Activated T-helper 17 cell treated with anti-CD3 and anti-CD28 coated beads, Interleukin-2, amount 50 U/mL, for 72 hours (primary cell): ENCODE measurements around the gene RAVER2. TPM values are rescaled to one million over a fixed set of nuclear protein-coding genes. Genes with fewer than 3 reads are reported as not detected.
A peak's percentile ranks its signal among the peaks of the same experiment; 100 is the strongest.
"Not testable (repeated sequence)": the region's sequence is repeated elsewhere in the genome, so short reads cannot be mapped to it uniquely, and the experiment has no call there.

Experiments
- ATAC-seq: fragments of 150-1000 bp; cut with Tn5 transposase; replicated peaks from 2 replicates; pipeline ENCODE4 v1.10.0; 2021; ENCODE audit warnings: mild to moderate bottlenecking, moderate library complexity
- H3K27ac Mint-ChIP-seq: one replicate; pipeline ENCODE4 v1.8.0; 2022; ENCODE audit warnings: mixed read lengths
- H3K27me3 Mint-ChIP-seq: one replicate; pipeline ENCODE4 v1.8.0; 2022; ENCODE audit warnings: mixed read lengths
- H3K36me3 Mint-ChIP-seq: one replicate; pipeline ENCODE4 v1.8.0; 2022; ENCODE audit warnings: low read depth, mild to moderate bottlenecking, mixed read lengths
- H3K4me1 Mint-ChIP-seq: one replicate; pipeline ENCODE4 v1.8.0; 2022; ENCODE audit warnings: mixed read lengths
- H3K4me3 Mint-ChIP-seq: one replicate; pipeline ENCODE4 v1.8.0; 2022; ENCODE audit warnings: mild to moderate bottlenecking, mixed read lengths
- H3K9me3 Mint-ChIP-seq: one replicate; pipeline ENCODE4 v1.8.0; 2022; ENCODE audit warnings: mixed read lengths
- total RNA-seq, 2 donors: library from RNA; stranded (reverse); gene quantifications; one replicate each; pipeline ENCODE4 v1.2.3, GENCODE V29; 2022

Gene RAVER2
- total RNA-seq, 2 donors from 2014 or later: 1.5 to 2.5 TPM

DNA sequence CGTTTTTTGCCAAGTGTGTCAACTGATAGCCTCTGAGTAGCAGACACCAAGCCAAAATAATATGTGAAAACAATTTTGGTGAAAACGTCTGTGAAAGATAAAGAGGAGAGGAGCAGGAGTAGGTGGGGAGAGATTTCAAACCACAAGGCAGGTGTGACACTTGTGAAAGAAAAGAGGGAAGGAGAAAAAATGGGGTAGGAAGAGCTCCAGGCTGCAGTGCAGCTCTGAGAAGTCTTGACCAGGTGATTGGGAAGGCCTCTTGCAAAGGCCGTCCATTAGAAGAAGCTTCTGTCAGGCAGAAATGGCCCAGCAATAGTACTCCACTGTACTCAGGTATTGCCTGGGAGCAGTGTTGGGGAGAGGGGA is 10.6 kb upstream of the RAVER2 start:
- Mint-ChIP-seq H3K4me3 (no peak overlapping the region), H3K27ac (no peak overlapping the region), H3K9me3 (no peaks in the 10 kb centered on the region), H3K27me3 (peaks cover 4% of the 10 kb centered on the region), H3K4me1 (no peaks in the 10 kb centered on the region), H3K36me3 (no peaks in the 10 kb centered on the region)
- no peak for ATAC-seq

DNA sequence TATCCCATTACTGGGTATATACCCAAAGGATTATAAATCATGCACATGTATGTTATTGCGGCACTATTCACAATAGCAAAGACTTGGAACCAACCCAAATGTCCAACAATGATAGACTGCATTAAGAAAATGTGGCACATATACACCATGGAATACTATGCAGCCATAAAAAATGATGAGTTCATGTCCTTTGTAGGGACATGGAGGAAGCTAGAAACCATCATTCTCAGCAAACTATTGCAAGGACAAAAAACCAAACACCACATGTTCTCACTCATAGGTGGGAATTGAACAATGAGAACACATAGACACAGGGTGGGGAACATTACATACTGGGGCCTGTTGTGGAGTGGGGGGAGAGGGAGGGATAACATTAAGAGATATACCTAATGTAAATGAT is 4.2 kb upstream of the RAVER2 start:
- not testable (repeated sequence) for H3K27me3 Mint-ChIP-seq, H3K4me1 Mint-ChIP-seq, H3K4me3 Mint-ChIP-seq, H3K36me3 Mint-ChIP-seq, H3K9me3 Mint-ChIP-seq, ATAC-seq, H3K27ac Mint-ChIP-seq

DNA sequence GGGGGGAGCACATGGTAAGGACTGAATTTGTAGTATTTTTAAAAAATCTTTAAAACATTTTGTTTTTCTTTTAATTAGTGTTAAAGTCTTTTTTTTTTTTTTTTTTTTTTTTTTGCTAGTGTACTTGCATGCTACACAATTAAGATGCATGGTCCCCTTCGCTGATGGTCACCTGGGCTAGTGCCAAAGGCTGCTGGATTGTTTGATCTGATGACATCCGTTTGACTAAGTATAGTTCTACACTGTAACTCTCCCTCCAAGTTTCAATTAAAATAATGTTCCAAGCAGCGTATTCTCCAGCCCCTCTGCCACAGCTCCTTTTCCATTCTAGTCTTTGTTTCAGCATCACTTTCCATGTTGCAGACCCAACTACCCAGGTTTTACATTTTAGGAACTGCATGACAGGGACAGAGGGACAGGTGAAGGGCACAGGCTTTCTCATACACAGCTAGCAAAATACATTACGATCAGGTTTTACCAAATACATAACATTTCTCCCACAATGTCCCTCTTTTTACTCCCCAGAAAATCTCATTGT is 852 bp upstream of the RAVER2 start:
- Mint-ChIP-seq H3K4me1 (peaks cover 6% of the 10 kb centered on the region), H3K4me3 (peak overlapping the region; percentile 77), H3K27ac (no peak overlapping the region), H3K27me3 (no peaks in the 10 kb centered on the region), H3K36me3 (no peaks in the 10 kb centered on the region), H3K9me3 (no peaks in the 10 kb centered on the region)
- ATAC-seq: no peak

DNA sequence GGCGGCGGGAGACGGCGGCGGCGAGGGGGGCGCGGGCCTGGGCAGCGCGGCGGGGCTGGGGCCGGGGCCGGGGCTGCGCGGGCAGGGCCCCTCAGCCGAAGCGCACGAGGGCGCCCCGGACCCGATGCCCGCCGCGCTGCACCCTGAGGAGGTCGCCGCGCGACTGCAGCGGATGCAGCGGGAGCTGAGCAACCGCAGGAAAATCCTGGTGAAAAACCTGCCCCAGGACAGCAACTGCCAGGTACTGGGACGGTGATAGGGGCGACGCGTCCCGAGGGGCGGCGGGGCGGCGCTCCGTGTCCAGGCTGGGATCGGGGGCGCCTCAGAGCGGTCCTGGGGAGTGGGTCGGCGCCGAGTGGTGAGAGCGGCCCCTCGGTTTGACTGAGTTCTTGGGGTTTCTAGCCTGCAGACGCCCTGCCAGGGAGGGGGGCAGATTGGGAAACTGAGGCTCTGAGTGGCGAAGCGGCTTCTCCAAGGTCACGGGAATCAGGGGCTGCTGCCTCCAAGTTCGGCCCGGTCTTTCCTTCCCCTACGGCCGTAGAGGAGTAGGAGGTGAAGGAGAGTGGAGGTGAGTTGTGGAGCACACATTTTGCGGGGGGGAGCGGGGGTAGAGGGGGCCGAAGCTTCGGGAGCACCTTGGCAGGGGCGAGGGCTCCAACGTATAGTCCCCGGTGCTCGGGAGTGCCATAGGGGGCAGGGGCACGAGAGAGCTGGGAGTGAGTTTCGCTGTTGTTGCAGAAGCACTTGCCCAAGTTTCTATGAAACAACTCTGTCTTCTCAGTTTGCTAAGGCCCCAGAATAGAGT is 508 bp downstream of the RAVER2 start:
- Mint-ChIP-seq H3K4me3 (peak overlapping the region; percentile 73), H3K27ac (no peak overlapping the region), H3K36me3 (no peaks in the 10 kb centered on the region), H3K27me3 (no peaks in the 10 kb centered on the region), H3K9me3 (no peaks in the 10 kb centered on the region), H3K4me1 (peaks cover 6% of the 10 kb centered on the region)
- peak; percentile 57 for ATAC-seq

GRCh38 chr1:64745986-64746940 is 1.4 kb downstream of the RAVER2 start:
- H3K36me3 Mint-ChIP-seq: no peaks in the 10 kb centered on the region
- H3K27me3 Mint-ChIP-seq: no peaks in the 10 kb centered on the region
- H3K4me3 Mint-ChIP-seq: peak overlapping the region; percentile 73
- H3K27ac Mint-ChIP-seq: no peak overlapping the region
- H3K4me1 Mint-ChIP-seq: peaks cover 6% of the 10 kb centered on the region
- ATAC-seq: no peak
- H3K9me3 Mint-ChIP-seq: no peaks in the 10 kb centered on the region

GRCh38 chr1:64748222-64748621 is 3.3 kb downstream of the RAVER2 start:
- ATAC-seq: no peak
- Mint-ChIP-seq H3K4me3 (no peak overlapping the region), H3K27ac (no peak overlapping the region), H3K9me3 (no peaks in the 10 kb centered on the region), H3K27me3 (no peaks in the 10 kb centered on the region), H3K4me1 (peaks cover 6% of the 10 kb centered on the region), H3K36me3 (no peaks in the 10 kb centered on the region)

GRCh38 chr1:64748706-64749105 is 3.8 kb downstream of the RAVER2 start:
- no peak overlapping the region for H3K27ac Mint-ChIP-seq
- H3K4me3 Mint-ChIP-seq: no peak overlapping the region
- H3K36me3 Mint-ChIP-seq: no peaks in the 10 kb centered on the region
- peaks cover 6% of the 10 kb centered on the region for H3K4me1 Mint-ChIP-seq
- H3K9me3 Mint-ChIP-seq: no peaks in the 10 kb centered on the region
- no peak for ATAC-seq
- H3K27me3 Mint-ChIP-seq: no peaks in the 10 kb centered on the region

GRCh38 chr1:64750092-64750491 is 5.2 kb downstream of the RAVER2 start:
- ATAC-seq: no peak
- Mint-ChIP-seq H3K36me3 (no peaks in the 10 kb centered on the region), H3K27ac (no peak overlapping the region), H3K4me3 (no peak overlapping the region), H3K9me3 (no peaks in the 10 kb centered on the region), H3K27me3 (no peaks in the 10 kb centered on the region), H3K4me1 (no peaks in the 10 kb centered on the region)

DNA sequence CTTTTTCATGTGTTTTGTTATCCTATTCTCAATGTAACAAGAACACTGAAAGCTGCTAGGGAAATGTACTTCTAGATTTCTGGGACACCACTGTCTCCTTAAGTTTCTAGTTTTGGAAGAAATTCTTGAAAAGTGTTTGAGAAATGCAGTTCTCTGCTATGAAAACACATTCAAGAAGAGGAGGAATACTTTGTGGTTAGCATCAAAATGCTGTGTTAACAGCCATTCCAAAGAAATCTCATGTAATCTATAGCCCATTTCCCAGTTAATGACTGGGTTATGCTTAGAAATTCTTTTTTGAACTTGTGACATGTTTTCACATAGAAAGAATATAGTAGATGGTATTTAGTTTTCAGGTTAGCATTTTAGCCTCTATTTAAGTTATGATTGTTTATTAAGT is 6.0 kb downstream of the RAVER2 start:
- no peaks in the 10 kb centered on the region for H3K36me3 Mint-ChIP-seq
- no peaks in the 10 kb centered on the region for H3K4me1 Mint-ChIP-seq
- ATAC-seq: no peak
- H3K27me3 Mint-ChIP-seq: peaks cover 2% of the 10 kb centered on the region
- H3K9me3 Mint-ChIP-seq: no peaks in the 10 kb centered on the region
- H3K4me3 Mint-ChIP-seq: no peak overlapping the region
- no peak overlapping the region for H3K27ac Mint-ChIP-seq

DNA sequence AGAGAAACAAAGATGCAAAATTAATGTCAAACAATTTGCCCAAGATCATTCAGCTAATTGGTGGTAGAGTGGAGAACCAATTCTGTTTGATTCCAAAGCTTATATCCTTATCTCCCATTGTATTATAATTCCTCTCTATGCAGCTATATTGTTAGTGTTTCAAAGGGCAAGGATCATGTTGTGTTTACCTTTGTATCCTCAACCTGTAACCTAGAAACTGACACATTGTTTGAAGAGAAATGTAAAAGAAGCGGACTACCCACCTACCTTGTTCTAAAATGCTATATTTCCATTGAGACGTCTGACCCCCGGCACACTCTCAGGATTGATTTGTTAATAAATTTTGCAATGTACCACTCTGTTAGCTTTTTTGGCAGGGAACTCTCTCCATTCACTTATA is 9.3 kb downstream of the RAVER2 start:
- Mint-ChIP-seq H3K9me3 (no peaks in the 10 kb centered on the region), H3K4me1 (no peaks in the 10 kb centered on the region), H3K27me3 (peaks cover 3% of the 10 kb centered on the region), H3K4me3 (no peak overlapping the region), H3K36me3 (no peaks in the 10 kb centered on the region), H3K27ac (no peak overlapping the region)
- no peak for ATAC-seq

- peaks cover 3% of the 10 kb centered on the region for H3K27me3 Mint-ChIP-seq
- H3K4me1 Mint-ChIP-seq: no peaks in the 10 kb centered on the region
- no peak for ATAC-seq
- H3K27ac Mint-ChIP-seq: no peak overlapping the region
- H3K4me3 Mint-ChIP-seq: no peak overlapping the region
- no peaks in the 10 kb centered on the region for H3K36me3 Mint-ChIP-seq
- H3K9me3 Mint-ChIP-seq: no peaks in the 10 kb centered on the region
These were observed 10.5 kb downstream of the RAVER2 start for GRCh38 chr1:64755361-64755760.

DNA sequence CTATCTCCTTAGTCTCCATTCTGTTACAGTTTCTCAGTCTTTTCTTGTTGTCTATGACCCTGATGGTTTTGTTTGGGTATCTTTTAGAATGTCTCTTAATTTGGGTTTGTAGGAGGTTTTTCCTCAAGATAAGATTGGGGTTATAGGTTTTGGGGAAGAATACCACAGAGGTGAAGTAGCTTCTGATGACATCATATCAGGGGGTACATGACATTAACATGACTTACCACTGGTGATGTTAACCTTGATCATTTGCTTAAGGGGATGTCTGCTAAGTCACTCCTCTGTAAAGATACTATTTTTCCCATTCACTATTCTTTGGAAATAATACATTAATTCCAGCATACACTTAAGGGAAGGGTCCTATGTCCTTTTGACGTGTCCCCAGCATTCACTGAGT is 11.9 kb downstream of the RAVER2 start:
- Mint-ChIP-seq H3K27me3 (peaks cover 3% of the 10 kb centered on the region), H3K27ac (no peak overlapping the region), H3K4me1 (no peaks in the 10 kb centered on the region), H3K9me3 (no peaks in the 10 kb centered on the region), H3K4me3 (no peak overlapping the region), H3K36me3 (no peaks in the 10 kb centered on the region)
- no peak for ATAC-seq

DNA sequence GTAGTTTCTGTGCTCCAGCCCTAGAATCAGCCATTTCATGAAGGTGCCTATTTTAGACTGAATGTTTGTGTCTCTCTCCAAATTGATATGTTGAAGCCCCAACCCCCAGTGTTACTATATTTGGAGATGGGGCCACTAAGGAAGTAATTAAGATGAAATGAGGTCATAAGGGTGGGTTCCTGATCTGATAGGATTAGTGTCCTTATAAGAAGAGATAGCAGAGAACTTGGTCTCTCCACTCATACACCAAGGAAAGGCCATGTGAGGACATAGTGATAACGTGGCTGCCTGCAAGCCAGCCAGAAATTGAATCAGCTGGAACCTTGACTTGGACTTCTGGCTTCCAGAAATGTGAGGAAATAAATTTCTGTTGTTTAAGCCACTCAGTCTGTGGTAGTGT is 12.3 kb downstream of the RAVER2 start:
- H3K36me3 Mint-ChIP-seq: no peaks in the 10 kb centered on the region
- H3K4me3 Mint-ChIP-seq: no peak overlapping the region
- H3K4me1 Mint-ChIP-seq: no peaks in the 10 kb centered on the region
- no peaks in the 10 kb centered on the region for H3K9me3 Mint-ChIP-seq
- H3K27me3 Mint-ChIP-seq: peaks cover 3% of the 10 kb centered on the region
- ATAC-seq: no peak
- no peak overlapping the region for H3K27ac Mint-ChIP-seq

GRCh38 chr1:64758233-64758632 is 13.4 kb downstream of the RAVER2 start:
- Mint-ChIP-seq H3K4me1 (no peaks in the 10 kb centered on the region), H3K4me3 (no peak overlapping the region), H3K27ac (no peak overlapping the region), H3K27me3 (peaks cover 3% of the 10 kb centered on the region), H3K36me3 (no peaks in the 10 kb centered on the region), H3K9me3 (no peaks in the 10 kb centered on the region)
- ATAC-seq: no peak

DNA sequence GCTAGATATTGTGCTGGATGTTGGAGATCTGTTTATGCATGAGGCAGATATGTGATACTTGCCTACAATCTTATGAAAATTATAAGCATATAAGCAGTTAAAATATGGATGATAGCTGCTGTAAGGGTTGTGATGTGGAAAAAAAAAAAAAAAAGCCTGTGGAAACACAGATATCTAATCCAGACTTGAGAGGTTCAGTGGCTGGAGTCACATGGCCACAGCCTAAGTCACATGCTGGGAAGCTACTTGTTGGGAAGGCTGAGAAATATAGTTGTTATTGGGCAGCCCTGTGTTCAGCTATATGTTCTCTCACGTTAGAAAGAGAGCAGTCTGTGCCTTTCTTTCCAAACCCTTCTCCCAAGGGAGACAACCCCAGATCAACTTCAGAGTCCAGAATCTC is 15.1 kb downstream of the RAVER2 start:
- H3K4me1 Mint-ChIP-seq: no peaks in the 10 kb centered on the region
- H3K27me3 Mint-ChIP-seq: peaks cover 3% of the 10 kb centered on the region
- H3K4me3 Mint-ChIP-seq: no peak overlapping the region
- no peak for ATAC-seq
- no peaks in the 10 kb centered on the region for H3K36me3 Mint-ChIP-seq
- H3K9me3 Mint-ChIP-seq: no peaks in the 10 kb centered on the region
- no peak overlapping the region for H3K27ac Mint-ChIP-seq
